B cell (primary cell): ENCODE measurements around the gene EHF. TPM values are rescaled to one million over a fixed set of nuclear protein-coding genes. Genes with fewer than 3 reads are reported as not detected.

Source experiments
- ATAC-seq: fragments of 200-7000 bp; cut with Tn5 transposase; one replicate; pipeline ENCODE4 v1.10.0; 2021; ENCODE audit warnings: low read depth, mild to moderate bottlenecking, moderate number of reproducible peaks, moderate library complexity
- CTCF ChIA-PET: fragments of 350-600 bp; sonication (Branson Sonifier 250); formaldehyde crosslinking; loops from one replicate; lab custom pipeline; 2021; ENCODE audit warnings: antibody characterized with exemption, inconsistent platforms; lab: Charles Lee
- POLR2A ChIA-PET: fragments of 350-600 bp; sonication (Branson Sonifier 250); formaldehyde crosslinking; loops from one replicate; lab custom pipeline; 2021; ENCODE audit warnings: antibody characterized with exemption; lab: Charles Lee
- DNase-seq: peaks from one replicate; pipeline ENCODE4 v3.0.0; 2013
- H2AFZ ChIP-seq: 2 replicates; pipeline ENCODE4 v1.6.1; 2012; ENCODE audit warnings: mild to moderate bottlenecking, low read depth, low read length; ENCODE audit not compliant: insufficient read depth, poor library complexity, severe bottlenecking
- H3K27ac ChIP-seq, 2 donors: 1 replicate in 1 of 2; 2 replicates in 1 of 2; pipeline ENCODE4 v1.5.1; 2012 to 2013; ENCODE audit warnings: low read length in 2 of 2, mild to moderate bottlenecking in 2 of 2, moderate library complexity in 1 of 2
- H3K27me3 ChIP-seq, 4 experiments: fragments of 200-600 bp in 1 of 4; sonication (generic) in 1 of 4; replicated peaks in 1 of 4; 1 replicate in 2 of 4; 2 replicates in 2 of 4; pipeline versions ENCODE4 v1.6.1 to v1.7.0; 2013 to 2016; ENCODE audit warnings: low read length in 3 of 4, mild to moderate bottlenecking in 2 of 4, mixed read lengths in 1 of 4, moderate library complexity in 1 of 4; ENCODE audit not compliant: insufficient read depth in 4 of 4, control insufficient read depth in 3 of 4; ENCODE audit errors: control extremely low read depth in 1 of 4
- H3K36me3 ChIP-seq, 2 experiments: replicated peaks in 1 of 2; 1 replicate in 1 of 2; 2 replicates in 1 of 2; pipeline versions ENCODE4 v1.6.1 to v1.7.1; 2013; ENCODE audit warnings: low read length in 1 of 2; ENCODE audit not compliant: insufficient read depth in 2 of 2, control insufficient read depth in 1 of 2; ENCODE audit errors: control extremely low read depth in 1 of 2, extremely low read depth in 1 of 2
- H3K4me1 ChIP-seq, 2 donors: fragments of 200-600 bp in 1 of 2; sonication (generic) in 1 of 2; 1 replicate in 1 of 2; 2 replicates in 1 of 2; pipeline versions ENCODE4 v1.5.1 to v1.6.1; 2013 to 2017; ENCODE audit warnings: low read length in 2 of 2; ENCODE audit not compliant: control insufficient read depth in 2 of 2, insufficient read depth in 2 of 2
- H3K4me2 ChIP-seq: replicated peaks from 2 replicates; pipeline ENCODE3; 2012; ENCODE audit warnings: mild to moderate bottlenecking, low read depth, low read length; ENCODE audit not compliant: poor library complexity, severe bottlenecking
- H3K4me3 ChIP-seq, 5 experiments: fragments of 200-600 bp in 1 of 5; sonication (generic) in 1 of 5; 1 replicate in 3 of 5; 2 replicates in 2 of 5; pipeline versions ENCODE4 v1.5.1 to v1.7.0; 2011 to 2016; ENCODE audit warnings: low read length in 4 of 5, mild to moderate bottlenecking in 4 of 5, low read depth in 2 of 5, control low read depth in 1 of 5, moderate library complexity in 1 of 5; ENCODE audit not compliant: insufficient read depth in 1 of 5; ENCODE audit errors: control extremely low read depth in 1 of 5, extremely low read depth in 1 of 5
- H3K79me2 ChIP-seq: fragments of 200-600 bp; sonication (generic); one replicate; pipeline ENCODE4 v1.6.0; 2016; ENCODE audit warnings: low read length; ENCODE audit not compliant: control insufficient read depth, insufficient read depth
- H3K9ac ChIP-seq: fragments of 200-600 bp; sonication (generic); 2 replicates; pipeline ENCODE4 v1.6.1; 2017; ENCODE audit warnings: mild to moderate bottlenecking, low read length, moderate library complexity
- H3K9me3 ChIP-seq, 3 donors: one replicate each; pipeline versions ENCODE4 v1.6.1 to v1.7.1; 2013; ENCODE audit warnings: low read length in 2 of 3; ENCODE audit not compliant: control insufficient read depth in 2 of 3, insufficient read depth in 1 of 3; ENCODE audit errors: control extremely low read depth in 1 of 3
- H4K20me1 ChIP-seq: 2 replicates; pipeline ENCODE4 v1.6.0; 2012; ENCODE audit warnings: mild to moderate bottlenecking, low read length; ENCODE audit not compliant: insufficient read depth, control insufficient read depth, poor library complexity, severe bottlenecking
- H3K27ac Mint-ChIP-seq: one replicate; pipeline ENCODE4 v1.8.0; 2021; ENCODE audit warnings: mixed read lengths
- H3K27me3 Mint-ChIP-seq: one replicate; pipeline ENCODE4 v1.8.0; 2021; ENCODE audit warnings: mixed read lengths
- H3K4me1 Mint-ChIP-seq: one replicate; pipeline ENCODE4 v1.8.0; 2021; ENCODE audit warnings: mixed read lengths
- H3K4me3 Mint-ChIP-seq: one replicate; pipeline ENCODE4 v1.8.0; 2021; ENCODE audit warnings: mixed read lengths
- H3K9me3 Mint-ChIP-seq: one replicate; pipeline ENCODE4 v1.8.0; 2022; ENCODE audit warnings: mixed read lengths; ENCODE audit not compliant: insufficient read depth
- CTCF ChIP-seq: fragments of 200-600 bp; IDR thresholded peaks from one replicate; pipeline ENCODE4 v1.8.0; 2022; ENCODE audit warnings: antibody characterized with exemption, mild to moderate bottlenecking
- EZH2 ChIP-seq: IDR thresholded peaks from 2 replicates; pipeline ENCODE4 v1.6.1; 2012; ENCODE audit warnings: borderline replicate concordance, low read depth, mild to moderate bottlenecking, moderate library complexity, low read length; ENCODE audit not compliant: insufficient read depth, poor library complexity, severe bottlenecking
- WGBS: methylation state at CpG from one replicate; pipeline ENCODE4 v1.1.5; 2013; ENCODE audit warnings: missing lambda C conversion rate; ENCODE audit not compliant: insufficient coverage; 5-methylcytosine and 5-hydroxymethylcytosine counted together
- intact Hi-C: fragments of 100-400 bp; cut with micrococcal nuclease; formaldehyde crosslinking; loops from one replicate; pipeline ENCODE4 v1.10.0; 2022
- polyA plus RNA-seq: library from polyadenylated mRNA; depleted of rRNA; stranded (reverse); fragments of >200 nt; gene quantifications from 2 replicates; pipeline ENCODE4 v1.2.3, GENCODE V29; 2012
- total RNA-seq, 2 donors: library from RNA; stranded (reverse); fragments of 120-200 nt in 1 of 2; gene quantifications; 1 replicate in 1 of 2; 2 replicates in 1 of 2; pipeline versions ENCODE4 v1.2.3 to v1.2.4, GENCODE V29; 2013 to 2022

EHF gene
- total and polyA plus RNA-seq, 2 donors (not counting 1 experiment from before 2014, with no cell fraction given): not detected

- TF ChIP-seq CTCF (no peak), EZH2 (no peak)
- no peaks in the 10 kb centered on the region for H3K79me2 ChIP-seq
- intact Hi-C loops: no loop called here
- no peak overlapping the region for H3K9ac ChIP-seq
- no peak overlapping the region for H3K4me2 ChIP-seq
- no peak for DNase-seq
- no peaks in the 10 kb centered on the region for H3K9me3 ChIP-seq
- peak overlapping the region; percentile 54 for H3K27ac Mint-ChIP-seq
- peaks cover 9 to 15% of the 10 kb centered on the region in 2 donors for H3K4me1 ChIP-seq
- H3K27ac ChIP-seq: no peak overlapping the region
- no peaks in the 10 kb centered on the region for H3K27me3 ChIP-seq
- POLR2A ChIA-PET: no interaction called here
- CTCF ChIA-PET: interaction anchor here (1.2 to 2.0 kb wide), 3 partner anchors 17 to 47 kb away, joined by 3 to 6 read pairs (median 4); no protein-coding TSS in a partner anchor
- H3K27me3 Mint-ChIP-seq: no peaks in the 10 kb centered on the region
- peaks cover 18% of the 10 kb centered on the region for H3K4me1 Mint-ChIP-seq
- no peaks in the 10 kb centered on the region for H3K36me3 ChIP-seq
- H3K4me3 Mint-ChIP-seq: no peak overlapping the region
- no peak overlapping the region for H2AFZ ChIP-seq
- ATAC-seq: no peak
- H3K4me3 ChIP-seq: no peak overlapping the region
- H3K9me3 Mint-ChIP-seq: no peaks in the 10 kb centered on the region
- H4K20me1 ChIP-seq: no peaks in the 10 kb centered on the region
Measured at GRCh38 chr11:34633640-34633989, 12.7 kb downstream of the EHF start.

GRCh38 chr11:34633990-34634693, 13.2 kb downstream of the EHF start:
- WGBS: 7% methylated on average over 2 of the region's 5 CpGs
- Histone ChIP-seq H2AFZ (peak overlapping the region; percentile 20), H3K27me3 (no peaks in the 10 kb centered on the region), H3K9ac (no peak overlapping the region), H3K4me2 (peak overlapping the region; percentile 40), H3K9me3 (no peaks in the 10 kb centered on the region), H3K27ac (peak overlapping the region in 1 of 2 donors; percentile 30), H3K36me3 (no peaks in the 10 kb centered on the region), H3K4me1 (peaks cover 9 to 15% of the 10 kb centered on the region in 2 donors), H3K4me3 (no peak overlapping the region), H3K79me2 (no peaks in the 10 kb centered on the region), H4K20me1 (no peaks in the 10 kb centered on the region)
- CTCF ChIA-PET: interaction anchor here (1.2 to 2.0 kb wide), 4 partner anchors 16 to 47 kb away, joined by 3 to 6 read pairs (median 4); no protein-coding TSS in a partner anchor
- intact Hi-C loops: loop anchor here (1.0 kb wide), 1 partner anchor 18 kb away; no protein-coding TSS in a partner anchor
- Mint-ChIP-seq H3K27ac (peak overlapping the region; percentile 54), H3K27me3 (no peaks in the 10 kb centered on the region), H3K4me3 (peak overlapping the region; percentile 40), H3K9me3 (no peaks in the 10 kb centered on the region), H3K4me1 (peaks cover 18% of the 10 kb centered on the region)
- DNase-seq (peak; percentile 74), ATAC-seq (peak; percentile 76)
- POLR2A ChIA-PET: no interaction called here
- no peak for TF ChIP-seq EZH2
- no peak for TF ChIP-seq CTCF
